ENCODE measurements around the gene RASD1. TPM values are rescaled to one million over a fixed set of nuclear protein-coding genes. Genes with fewer than 3 reads are reported as not detected.

RASD1 gene
- total and polyA plus RNA-seq, 8 donors, result 4.9 to 129 (median 14.7) TPM

- WGBS, 2 donors, result 84 to 87% methylated on average over 5 of the region's 5 CpGs
These were observed 22.8 kb upstream of the RASD1 start for GRCh38 chr17:17518951-17519350.

GRCh38 chr17:17518014-17518413, 21.8 kb upstream of the RASD1 start:
- ATAC-seq, result peak in 2 of 4 donors; percentile 41 to 54

More at GRCh38 chr17:17518951-17519350, 22.8 kb upstream of the RASD1 start:
- no peak for FAIRE-seq
- no peak overlapping the region for H3K4me3 ChIP-seq
- no peak overlapping the region for H3K27ac ChIP-seq
- no peak for ATAC-seq
- TF ChIP-seq CTCF (IDR thresholded peaks at IDR 0.05), result no peak
- DNase-seq, result peak in 2 of 6 donors; percentile 6 to 35
- intact Hi-C loops (cut with DNase I), result no loop called here
- no peaks in the 10 kb centered on the region for H3K9me3 ChIP-seq
- peaks cover 0 to 13% (median 12%) of the 10 kb centered on the region in 3 donors for H3K4me1 ChIP-seq
- H3K27me3 ChIP-seq, result no peaks in the 10 kb centered on the region
- H3K36me3 ChIP-seq, result no peaks in the 10 kb centered on the region

GRCh38 chr17:17516941-17517720, 20.9 kb upstream of the RASD1 start:
- no peak for TF ChIP-seq CTCF (IDR thresholded peaks at IDR 0.05)
- Histone ChIP-seq H3K27me3 (no peaks in the 10 kb centered on the region), H3K36me3 (no peaks in the 10 kb centered on the region), H3K4me1 (no peaks in the 10 kb centered on the region), H3K27ac (no peak overlapping the region), H3K9me3 (no peaks in the 10 kb centered on the region), H3K4me3 (no peak overlapping the region)
- FAIRE-seq (no peak), ATAC-seq (no peak), DNase-seq (peak in 2 of 6 donors; percentile 18 to 58)
- 91 to 93% methylated on average over 14 of the region's 14 CpGs for WGBS, 2 donors
- intact Hi-C loops (cut with DNase I), result no loop called here

More at GRCh38 chr17:17518014-17518413, 21.8 kb upstream of the RASD1 start:
- intact Hi-C loops (cut with DNase I), result no loop called here
- no peaks in the 10 kb centered on the region for H3K9me3 ChIP-seq
- peaks cover 0 to 6% (median 4%) of the 10 kb centered on the region in 3 donors for H3K4me1 ChIP-seq
- H3K36me3 ChIP-seq, result no peaks in the 10 kb centered on the region
- FAIRE-seq, result no peak
- DNase-seq, result peak in 2 of 6 donors; percentile 16 to 68
- no peaks in the 10 kb centered on the region for H3K27me3 ChIP-seq
- 86 to 88% methylated on average over 15 of the region's 15 CpGs for WGBS, 2 donors
- TF ChIP-seq CTCF (IDR thresholded peaks at IDR 0.05), result no peak
- no peak overlapping the region for H3K27ac ChIP-seq
- H3K4me3 ChIP-seq, result no peak overlapping the region

GRCh38 chr17:17515934-17516930, 20.0 kb upstream of the RASD1 start:
- no peak overlapping the region for H3K4me3 ChIP-seq
- intact Hi-C loops (cut with DNase I), result no loop called here
- 83 to 84% methylated on average over 21 of the region's 21 CpGs for WGBS, 2 donors
- no peaks in the 10 kb centered on the region for H3K9me3 ChIP-seq
- peak in 2 of 6 donors; percentile 15 to 52 for DNase-seq
- peak overlapping the region in 1 of 4 donors; percentile 17 for H3K27ac ChIP-seq
- H3K4me1 ChIP-seq, result no peaks in the 10 kb centered on the region
- ATAC-seq, result peak in 3 of 4 donors; percentile 20 to 54 (median 51)
- no peaks in the 10 kb centered on the region for H3K36me3 ChIP-seq
- no peak for TF ChIP-seq CTCF (IDR thresholded peaks at IDR 0.05)
- no peaks in the 10 kb centered on the region for H3K27me3 ChIP-seq
- no peak for FAIRE-seq
